Stomach (tissue), 4 donors: ENCODE results near the gene ZNF66.
"Not testable (repeated sequence)": the region's sequence is repeated elsewhere in the genome, so short reads cannot be mapped to it uniquely, and the experiment has no call there.

Experiments used
- CTCF ChIP-seq, 7 experiments: fragments of 450-650 bp in 4 of 7; fragments of 200-600 bp in 3 of 7; sonication (generic) in 3 of 7; IDR thresholded peaks; one replicate each; pipeline ENCODE4 v1.5.1; 2016 to 2019; ENCODE audit warnings: antibody characterized with exemption in 7 of 7, control low read depth in 2 of 7, mild to moderate bottlenecking in 1 of 7
- POLR2AphosphoS5 ChIP-seq, 3 donors: sonication (generic); formaldehyde crosslinking; IDR thresholded peaks; one replicate each; pipeline ENCODE4 v1.6.1; 2016; ENCODE audit warnings: antibody characterized with exemption in 3 of 3

DNA sequence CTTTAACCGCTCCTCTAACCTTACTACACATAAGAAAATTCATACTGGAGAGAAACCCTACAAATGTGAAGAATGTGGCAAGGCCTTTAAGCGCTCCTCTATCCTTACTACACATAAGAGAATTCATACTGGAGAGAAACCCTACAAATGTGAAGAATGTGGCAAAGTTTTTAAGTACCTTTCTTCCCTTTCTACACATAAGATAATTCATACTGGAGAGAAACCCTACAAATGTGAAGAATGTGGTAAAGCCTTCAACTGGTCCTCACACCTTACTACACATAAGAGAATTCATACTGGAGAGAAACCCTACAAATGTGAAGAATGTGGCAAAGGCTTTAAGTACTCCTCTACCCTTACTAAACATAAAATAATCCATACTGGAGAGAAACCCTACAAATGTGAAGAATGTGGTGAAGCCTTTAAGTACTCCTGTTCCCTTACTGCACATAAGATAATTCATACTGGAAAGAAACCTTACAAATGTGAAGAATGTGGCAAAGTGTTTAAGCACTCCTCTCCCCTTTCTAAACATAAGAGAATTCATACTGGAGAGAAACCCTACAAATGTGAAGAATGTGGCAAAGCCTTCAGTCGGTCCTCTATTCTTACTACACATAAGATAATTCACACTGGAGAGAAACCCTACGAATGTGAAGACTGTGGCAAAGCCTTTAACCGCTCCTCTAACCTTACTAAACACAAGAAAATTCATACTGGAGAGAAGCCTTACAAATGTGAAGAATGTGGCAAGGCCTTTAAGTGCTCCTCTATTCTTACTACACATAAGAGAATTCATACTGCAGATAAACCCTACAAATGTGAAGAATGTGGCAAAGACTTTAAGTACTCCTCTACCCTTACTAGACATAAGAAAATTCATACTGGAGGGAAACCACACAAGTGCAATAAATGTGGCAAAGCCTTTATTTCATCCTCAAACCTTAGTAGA lies 30.5 kb downstream of the ZNF66 start:
- TF ChIP-seq CTCF, POLR2AphosphoS5 (IDR thresholded peaks at IDR 0.05): not testable (repeated sequence)
